RWPE2 (cell line): Measurements from ENCODE around the gene ASB1.

Source experiments
- ATAC-seq: fragments of 200-7000 bp; cut with Tn5 transposase; 3 replicates; pipeline ENCODE4 v1.9.1; 2021; ENCODE audit warnings: low read depth
- DNase-seq: peaks from one replicate; pipeline ENCODE4 v3.0.0-alpha.2; 2020; ENCODE audit warnings: low spot score
- H3K27ac ChIP-seq: fragments of 450-650 bp; 2 replicates; pipeline ENCODE4 v1.5.1; 2017; ENCODE audit warnings: mild to moderate bottlenecking; ENCODE audit not compliant: poor library complexity, severe bottlenecking
- H3K27me3 ChIP-seq: fragments of 250-450 bp; sonication (Bioruptor Pico); 2 replicates; pipeline ENCODE4 v1.5.1; 2021; ENCODE audit warnings: mild to moderate bottlenecking, moderate library complexity; ENCODE audit not compliant: insufficient read depth, poor library complexity, severe bottlenecking
- H3K36me3 ChIP-seq: fragments of 250-450 bp; sonication (Bioruptor Pico); 2 replicates; pipeline ENCODE4 v1.5.1; 2020; ENCODE audit warnings: low read depth, mild to moderate bottlenecking, moderate library complexity
- H3K4me1 ChIP-seq: fragments of 250-450 bp; sonication (Bioruptor Pico); 2 replicates; pipeline ENCODE4 v1.5.1; 2021; ENCODE audit warnings: mild to moderate bottlenecking, moderate library complexity; ENCODE audit not compliant: insufficient read depth, poor library complexity, severe bottlenecking
- H3K4me3 ChIP-seq: fragments of 250-450 bp; sonication (Bioruptor Pico); 2 replicates; pipeline ENCODE4 v1.5.1; 2021; ENCODE audit warnings: mild to moderate bottlenecking, moderate library complexity; ENCODE audit not compliant: severe bottlenecking
- H3K9me3 ChIP-seq: fragments of 250-450 bp; sonication (Bioruptor Pico); 2 replicates; pipeline ENCODE4 v1.5.1; 2021; ENCODE audit warnings: mild to moderate bottlenecking, moderate library complexity; ENCODE audit not compliant: severe bottlenecking
- CTCF ChIP-seq: fragments of 450-650 bp; IDR thresholded peaks from one replicate; pipeline ENCODE4 v1.5.1; 2017; ENCODE audit warnings: mild to moderate bottlenecking, moderate library complexity; ENCODE audit not compliant: poor library complexity, severe bottlenecking

Gene ASB1

GRCh38 chr2:238473014-238473413 lies 46.3 kb downstream of the ASB1 start:
- Histone ChIP-seq H3K4me3 (no peak overlapping the region), H3K9me3 (peaks cover 5% of the 10 kb centered on the region), H3K27me3 (no peaks in the 10 kb centered on the region), H3K27ac (no peak overlapping the region), H3K4me1 (peaks cover 2% of the 10 kb centered on the region), H3K36me3 (peaks cover 18% of the 10 kb centered on the region)
- ATAC-seq (no peak), DNase-seq (no peak)
- no peak for TF ChIP-seq CTCF

DNA sequence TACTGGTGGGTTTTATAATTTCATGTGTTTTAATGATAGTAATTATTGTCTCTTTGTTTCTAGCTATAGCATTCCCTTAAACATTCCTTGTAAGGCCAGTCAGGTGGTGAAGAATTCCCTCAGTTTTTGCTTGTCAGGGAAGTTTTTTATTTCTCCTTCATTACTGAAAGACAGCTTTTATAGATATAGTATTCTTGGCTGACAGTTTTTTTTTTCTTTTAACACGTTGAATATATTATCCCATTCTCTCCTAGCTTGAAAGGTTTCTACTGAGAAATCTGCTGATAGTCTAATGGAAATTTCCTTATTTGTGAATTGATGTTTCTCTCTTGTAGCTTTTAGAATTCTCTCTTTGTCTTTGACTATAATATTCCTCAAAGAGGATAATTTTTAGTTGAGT lies 46.8 kb downstream of the ASB1 start:
- Histone ChIP-seq H3K27me3 (no peaks in the 10 kb centered on the region), H3K36me3 (peaks cover 18% of the 10 kb centered on the region), H3K4me3 (no peak overlapping the region), H3K4me1 (no peaks in the 10 kb centered on the region), H3K9me3 (peaks cover 5% of the 10 kb centered on the region), H3K27ac (no peak overlapping the region)
- DNase-seq (no peak), ATAC-seq (no peak)
- TF ChIP-seq CTCF, result no peak

DNA sequence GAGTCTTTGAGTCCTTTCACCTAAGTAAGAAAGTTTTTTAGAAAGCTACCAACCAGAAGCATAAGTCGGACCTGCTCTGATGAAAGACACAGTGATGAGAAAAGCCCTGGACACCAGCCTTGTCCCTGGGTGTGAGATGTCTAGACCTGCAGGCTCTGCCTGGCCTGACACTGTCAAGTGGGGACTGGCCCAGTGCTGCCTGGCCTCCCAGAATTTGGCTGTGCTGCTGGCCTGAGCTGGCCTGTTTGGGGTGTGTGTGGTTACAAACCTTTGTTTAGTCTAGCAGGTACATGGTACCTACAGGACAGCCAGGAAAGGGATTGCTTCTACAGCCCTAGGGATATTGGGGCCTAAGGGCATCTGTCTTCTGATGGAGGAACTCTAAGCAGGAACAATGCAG lies 48.3 kb downstream of the ASB1 start:
- DNase-seq (no peak), ATAC-seq (no peak)
- H3K4me1 ChIP-seq, result no peaks in the 10 kb centered on the region
- no peak overlapping the region for H3K4me3 ChIP-seq
- no peak for TF ChIP-seq CTCF
- peaks cover 11% of the 10 kb centered on the region for H3K36me3 ChIP-seq
- no peak overlapping the region for H3K27ac ChIP-seq
- H3K9me3 ChIP-seq, result peaks cover 14% of the 10 kb centered on the region
- no peaks in the 10 kb centered on the region for H3K27me3 ChIP-seq

DNA sequence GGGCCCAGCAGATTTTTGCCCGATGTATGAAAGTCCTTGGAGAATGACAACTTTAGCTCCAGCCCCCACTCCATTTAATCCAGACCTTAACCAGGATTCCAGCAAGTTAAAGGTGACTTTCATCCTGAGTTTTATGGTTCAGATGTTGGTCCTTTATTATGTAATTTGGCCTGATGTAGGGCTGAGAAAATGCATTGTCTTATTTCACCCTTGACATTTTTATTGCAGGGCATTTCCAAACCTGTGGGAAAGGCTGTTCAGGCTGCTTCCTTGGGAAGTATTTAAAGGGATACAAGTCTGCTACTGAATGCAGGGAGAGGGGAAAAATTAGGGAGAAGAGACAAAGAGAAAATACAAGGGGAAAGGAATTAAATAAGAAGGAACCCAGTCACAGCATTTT lies 48.8 kb downstream of the ASB1 start:
- peaks cover 14% of the 10 kb centered on the region for H3K9me3 ChIP-seq
- no peak for DNase-seq
- H3K4me1 ChIP-seq, result no peaks in the 10 kb centered on the region
- no peak overlapping the region for H3K27ac ChIP-seq
- H3K4me3 ChIP-seq, result no peak overlapping the region
- ATAC-seq, result no peak
- TF ChIP-seq CTCF, result no peak
- peaks cover 11% of the 10 kb centered on the region for H3K36me3 ChIP-seq
- no peaks in the 10 kb centered on the region for H3K27me3 ChIP-seq

- Histone ChIP-seq H3K4me3 (no peak overlapping the region), H3K27ac (no peak overlapping the region), H3K4me1 (no peaks in the 10 kb centered on the region), H3K9me3 (peaks cover 14% of the 10 kb centered on the region), H3K36me3 (peaks cover 11% of the 10 kb centered on the region), H3K27me3 (no peaks in the 10 kb centered on the region)
- TF ChIP-seq CTCF, result no peak
- DNase-seq (no peak), ATAC-seq (no peak)
Observed at GRCh38 chr2:238476258-238476657, 49.5 kb downstream of the ASB1 start.
